Type B pancreatic cell (in vitro differentiated cells): ENCODE results near the gene SERPINA1. TPM values are rescaled to one million over a fixed set of nuclear protein-coding genes. Genes with fewer than 3 reads are reported as not detected.

Experiments
- DNase-seq: peaks from one replicate; pipeline ENCODE4 v3.0.0; 2021; ENCODE audit warnings: mixed read lengths; ENCODE audit not compliant: unreplicated experiment; ENCODE audit errors: extremely low spot score
- H3K27ac Mint-ChIP-seq: 2 replicates; pipeline ENCODE4 v1.8.0; 2021; ENCODE audit warnings: mild to moderate bottlenecking, mixed read lengths
- H3K27me3 Mint-ChIP-seq: 2 replicates; pipeline ENCODE4 v1.8.0; 2021; ENCODE audit warnings: mixed read lengths
- H3K36me3 Mint-ChIP-seq: 2 replicates; pipeline ENCODE4 v1.8.0; 2021; ENCODE audit warnings: mixed read lengths
- H3K4me1 Mint-ChIP-seq: one replicate; pipeline ENCODE4 v1.8.0; 2021; ENCODE audit warnings: mixed read lengths; ENCODE audit not compliant: unreplicated experiment
- H3K4me3 Mint-ChIP-seq: 2 replicates; pipeline ENCODE4 v1.8.0; 2021; ENCODE audit warnings: mild to moderate bottlenecking, mixed read lengths
- H3K9me3 Mint-ChIP-seq: 2 replicates; pipeline ENCODE4 v1.8.0; 2021; ENCODE audit warnings: mixed read lengths
- CTCF ChIP-seq: fragments of 200-600 bp; sonication (generic); conservative IDR thresholded peaks from 2 replicates; pipeline ENCODE4 v1.5.0; 2021; ENCODE audit warnings: antibody characterized with exemption, mild to moderate bottlenecking
- total RNA-seq: library from RNA; stranded (reverse); gene quantifications from 2 replicates; pipeline ENCODE4 v1.2.1, GENCODE V29; 2021; ENCODE audit warnings: low replicate concordance

The SERPINA1 gene
- total RNA-seq, 1 donor from 2014 or later = 313 TPM

GRCh38 chr14:94394025-94394493 lies 5.7 kb upstream of the SERPINA1 start:
- H3K9me3 Mint-ChIP-seq = no peaks in the 10 kb centered on the region
- DNase-seq = no peak
- no peak for TF ChIP-seq CTCF
- no peaks in the 10 kb centered on the region for H3K36me3 Mint-ChIP-seq
- H3K27ac Mint-ChIP-seq = no peak overlapping the region
- peaks cover 40% of the 10 kb centered on the region for H3K4me1 Mint-ChIP-seq
- H3K4me3 Mint-ChIP-seq = no peak overlapping the region
- H3K27me3 Mint-ChIP-seq = no peaks in the 10 kb centered on the region

GRCh38 chr14:94393474-94393873 lies 5.1 kb upstream of the SERPINA1 start:
- Mint-ChIP-seq H3K27me3 (no peaks in the 10 kb centered on the region), H3K36me3 (no peaks in the 10 kb centered on the region), H3K9me3 (no peaks in the 10 kb centered on the region), H3K27ac (no peak overlapping the region), H3K4me3 (no peak overlapping the region), H3K4me1 (peaks cover 40% of the 10 kb centered on the region)
- no peak for DNase-seq
- no peak for TF ChIP-seq CTCF

- Mint-ChIP-seq H3K4me1 (peaks cover 30% of the 10 kb centered on the region), H3K9me3 (no peaks in the 10 kb centered on the region), H3K27ac (no peak overlapping the region), H3K27me3 (no peaks in the 10 kb centered on the region), H3K4me3 (no peak overlapping the region), H3K36me3 (no peaks in the 10 kb centered on the region)
- no peak for TF ChIP-seq CTCF
- DNase-seq = no peak
Observed at GRCh38 chr14:94392510-94392935, 4.1 kb upstream of the SERPINA1 start.

- H3K4me1 Mint-ChIP-seq = peaks cover 22% of the 10 kb centered on the region
Observed at GRCh38 chr14:94391281-94391975, 3.0 kb upstream of the SERPINA1 start.

GRCh38 chr14:94390372-94391086 lies 2.1 kb upstream of the SERPINA1 start:
- TF ChIP-seq CTCF = no peak
- Mint-ChIP-seq H3K9me3 (no peaks in the 10 kb centered on the region), H3K36me3 (no peaks in the 10 kb centered on the region), H3K27ac (peak overlapping the region; percentile 36), H3K27me3 (no peaks in the 10 kb centered on the region), H3K4me1 (peaks cover 13% of the 10 kb centered on the region), H3K4me3 (peak overlapping the region; percentile 25)
- no peak for DNase-seq

More at GRCh38 chr14:94391281-94391975, 3.0 kb upstream of the SERPINA1 start:
- Mint-ChIP-seq H3K9me3 (no peaks in the 10 kb centered on the region), H3K27me3 (no peaks in the 10 kb centered on the region), H3K36me3 (no peaks in the 10 kb centered on the region), H3K4me3 (no peak overlapping the region), H3K27ac (no peak overlapping the region)
- DNase-seq = no peak
- TF ChIP-seq CTCF = no peak
